Measurements from ENCODE around the gene SLC24A1.

SLC24A1 gene

DNA sequence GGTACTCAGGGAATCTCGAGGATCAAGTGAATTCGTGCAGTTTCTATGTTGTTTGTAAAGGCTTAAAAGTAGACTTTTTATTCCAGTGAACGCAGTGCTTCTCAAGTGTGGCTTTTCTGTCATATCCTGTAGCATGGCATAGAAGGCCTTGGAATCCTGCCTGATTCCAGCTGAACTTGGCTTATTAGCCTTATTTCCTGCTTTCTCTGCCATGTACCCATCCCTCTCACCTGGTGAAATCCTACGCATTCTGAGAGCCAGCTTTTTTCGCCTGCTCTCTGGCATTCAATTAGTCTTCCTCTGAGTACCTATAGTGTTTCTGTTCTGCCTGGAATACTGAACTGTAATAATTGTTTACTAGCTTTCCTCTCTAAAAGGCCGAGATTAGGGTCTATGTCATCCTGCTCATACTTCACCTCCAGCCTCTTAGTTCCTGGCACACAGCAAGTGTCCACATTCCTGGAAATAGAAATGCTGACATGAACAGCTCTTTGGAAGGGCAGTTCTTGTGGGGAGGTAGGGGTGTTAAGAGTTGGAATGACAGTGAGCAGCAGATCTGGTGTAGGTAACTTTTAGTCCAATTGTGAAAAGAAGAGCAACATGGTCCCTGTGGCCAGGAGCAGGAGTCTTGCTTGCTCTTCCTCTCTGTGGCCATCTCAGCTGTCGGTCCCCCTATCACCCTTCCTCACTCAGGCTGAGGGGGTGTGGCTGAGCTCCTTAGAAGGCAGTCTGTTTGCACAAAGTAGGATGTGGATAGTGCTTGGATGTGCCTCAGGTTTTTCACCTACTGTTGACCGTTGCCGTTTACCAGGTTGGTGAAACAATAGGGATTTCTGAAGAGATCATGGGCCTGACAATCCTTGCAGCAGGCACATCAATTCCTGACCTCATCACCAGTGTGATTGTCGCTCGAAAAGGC is 30.4 kb downstream of the SLC24A1 start:
- DNase-seq (ENCODE audit: low read depth), result no peak

DNA sequence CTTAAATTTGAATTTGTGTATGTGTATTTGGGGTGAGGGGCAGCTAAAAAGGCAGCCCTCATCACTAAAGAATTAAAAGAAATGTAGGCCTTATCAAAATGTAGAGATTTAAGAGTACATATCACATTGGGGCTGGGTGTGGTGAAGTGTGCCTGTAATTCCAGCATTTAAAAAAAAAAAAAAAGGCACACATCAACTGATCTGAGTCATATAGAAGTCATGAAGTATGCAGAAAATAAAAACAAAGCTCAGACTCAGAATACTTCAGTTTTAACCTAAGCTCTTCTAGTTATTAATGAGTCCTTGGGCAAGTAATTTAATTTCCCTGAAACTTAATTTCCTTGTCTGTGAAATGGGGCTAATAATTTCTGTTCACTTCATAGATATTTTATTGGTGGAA is 31.6 kb downstream of the SLC24A1 start:
- no peak for DNase-seq (ENCODE audit: low read depth)

DNA sequence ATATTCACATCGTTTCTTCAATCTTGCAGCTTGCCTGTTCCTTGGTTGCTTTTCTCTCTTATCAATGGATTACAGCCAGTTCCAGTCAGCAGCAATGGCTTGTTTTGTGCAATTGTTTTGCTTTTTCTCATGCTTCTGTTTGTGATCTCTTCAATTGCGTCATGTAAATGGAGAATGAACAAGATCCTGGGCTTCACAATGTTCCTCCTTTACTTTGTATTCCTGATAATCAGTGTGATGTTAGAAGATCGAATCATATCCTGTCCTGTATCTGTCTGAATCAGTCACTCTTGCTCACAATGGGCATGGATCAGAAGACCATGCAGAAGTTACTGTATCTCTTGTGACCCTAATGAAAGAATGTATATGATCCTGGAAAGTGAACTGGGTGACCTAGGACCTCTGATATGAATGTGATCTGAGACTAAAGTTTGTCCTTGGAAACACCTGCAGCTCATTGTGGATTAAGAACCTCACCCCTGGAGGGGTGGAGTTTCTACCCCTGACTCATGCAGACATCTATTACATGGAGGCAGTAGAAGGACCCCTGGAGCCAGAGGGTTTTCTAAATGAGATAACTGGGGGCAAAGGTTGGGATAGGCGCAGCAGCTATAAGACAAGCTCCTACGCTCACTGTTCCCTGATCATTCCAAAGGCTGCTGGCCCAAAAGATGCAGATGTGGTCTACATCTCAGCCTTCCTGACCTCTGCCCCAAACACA is 32.2 kb downstream of the SLC24A1 start:
- DNase-seq (ENCODE audit: low read depth), result no peak

DNA sequence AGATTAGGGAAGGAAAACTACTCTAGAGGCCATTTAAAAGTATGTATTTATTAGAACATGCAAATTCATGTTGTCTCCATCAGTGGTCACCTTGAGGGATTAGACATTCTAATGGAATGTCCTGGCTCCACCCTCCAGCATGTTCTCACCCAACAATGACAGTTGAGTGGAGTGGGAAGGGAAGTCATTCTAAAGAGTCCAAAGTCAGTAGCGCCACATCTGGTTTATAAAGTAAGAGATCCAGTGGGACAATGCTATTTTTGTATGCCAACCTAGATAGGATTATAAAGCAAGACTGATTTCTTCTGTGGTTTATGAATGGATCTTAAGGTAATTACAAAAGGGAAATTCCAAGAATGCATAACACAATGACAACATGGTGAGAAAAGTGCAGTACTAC is 33.3 kb downstream of the SLC24A1 start:
- no peak for DNase-seq (ENCODE audit: low read depth)

DNA sequence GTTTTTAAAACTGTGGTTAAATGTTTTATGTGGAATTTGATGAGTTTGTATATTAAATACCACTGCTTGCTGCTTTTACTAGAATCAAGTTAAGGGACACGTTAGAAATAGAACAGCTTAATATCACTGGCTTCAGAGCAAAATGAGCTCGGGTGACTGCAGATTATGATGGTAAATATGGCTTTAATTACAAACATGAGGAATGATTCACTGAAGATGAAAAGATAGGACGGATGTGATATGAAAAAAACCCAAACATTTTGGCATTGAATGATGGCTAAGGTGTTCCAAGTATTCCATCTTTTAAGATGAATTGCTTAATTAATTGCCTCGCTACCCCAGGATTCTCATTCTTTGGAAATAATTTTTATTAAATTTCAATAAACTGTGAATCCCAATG is 33.7 kb downstream of the SLC24A1 start:
- no peak for DNase-seq (ENCODE audit: low read depth)

DNA sequence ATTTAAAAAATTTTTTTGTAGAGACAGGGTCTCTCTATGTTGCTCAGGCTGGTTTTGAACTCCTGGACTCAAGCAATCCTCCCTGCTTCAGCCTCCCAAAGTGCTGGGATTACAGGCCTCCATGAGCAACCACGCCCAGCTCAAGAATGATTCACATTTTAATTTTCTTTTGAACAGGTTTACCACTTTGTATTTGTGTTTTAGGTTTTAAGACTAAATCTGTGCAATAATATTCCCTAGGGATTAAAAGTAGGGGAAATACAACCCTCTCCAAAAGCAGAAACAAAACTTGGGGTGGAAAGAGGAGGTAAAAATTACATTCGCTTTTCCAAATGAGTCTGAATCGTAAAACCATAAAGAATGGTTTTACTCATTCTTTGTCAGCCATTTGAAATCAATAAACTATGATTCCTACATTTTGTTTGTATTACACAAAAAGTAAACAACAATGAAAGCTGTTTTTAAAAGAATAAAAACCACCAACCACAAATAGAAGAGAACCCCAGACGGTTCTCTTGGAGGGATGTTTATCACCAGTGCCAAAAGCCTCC is 37.8 kb downstream of the SLC24A1 start:
- no peak for DNase-seq (ENCODE audit: low read depth)

DNA sequence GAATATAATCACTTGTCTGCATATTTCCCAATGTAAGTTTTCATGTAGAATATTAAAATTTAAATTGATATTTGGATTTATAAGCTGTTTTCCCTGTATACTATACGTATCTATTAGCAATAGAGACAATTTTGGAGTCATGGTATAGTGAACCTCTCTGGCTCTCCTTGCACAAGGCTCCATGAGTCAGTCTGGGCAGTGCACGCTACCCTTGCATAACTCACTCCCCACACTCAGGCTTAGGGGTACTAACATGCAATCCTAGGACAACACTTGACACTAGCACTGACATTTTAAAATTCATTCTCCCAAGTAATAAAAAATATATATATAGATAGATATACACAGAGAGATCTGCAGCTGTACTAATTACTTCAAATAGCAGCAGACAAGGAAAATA is 39.2 kb downstream of the SLC24A1 start:
- DNase-seq (ENCODE audit: low read depth), result no peak

DNA sequence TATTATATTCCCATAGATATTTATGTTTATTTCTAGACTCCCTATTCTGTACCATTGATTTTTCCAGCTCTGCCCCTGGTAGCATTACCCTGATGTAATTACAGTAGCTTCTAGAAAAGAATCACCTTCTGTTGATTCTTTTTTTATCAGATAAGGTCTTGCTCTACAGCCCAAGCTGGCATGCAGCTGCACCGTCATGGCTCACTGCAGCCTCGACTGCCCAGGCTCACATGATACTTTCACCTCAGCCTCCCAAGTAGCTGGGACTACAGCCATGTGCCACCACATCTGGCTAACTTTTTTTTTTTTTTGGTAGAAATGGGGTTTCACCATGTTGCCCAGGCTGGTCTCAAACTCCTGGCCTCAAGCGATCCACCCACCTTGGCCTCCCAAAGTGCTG is 41.8 kb downstream of the SLC24A1 start:
- DNase-seq (ENCODE audit: low read depth), result no peak

DNA sequence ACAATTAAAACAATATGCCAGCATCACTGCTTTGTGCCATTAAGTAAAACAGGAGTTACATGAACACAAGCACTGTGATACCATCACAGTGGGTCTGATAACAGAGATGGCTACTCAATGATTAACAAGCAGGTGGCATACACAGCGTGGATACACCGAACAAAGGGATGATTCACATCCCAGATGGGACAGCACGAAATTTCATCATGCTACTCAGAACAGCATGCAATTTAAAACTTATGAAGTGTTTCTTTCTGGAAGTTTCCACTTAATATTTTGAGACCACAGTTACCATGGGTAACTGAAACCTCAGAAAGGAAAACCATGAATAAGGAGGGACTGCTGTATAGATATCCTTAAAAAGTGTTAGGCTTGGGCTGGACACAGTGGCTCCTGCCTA is 44.5 kb downstream of the SLC24A1 start:
- no peak for DNase-seq (ENCODE audit: low read depth)

DNA sequence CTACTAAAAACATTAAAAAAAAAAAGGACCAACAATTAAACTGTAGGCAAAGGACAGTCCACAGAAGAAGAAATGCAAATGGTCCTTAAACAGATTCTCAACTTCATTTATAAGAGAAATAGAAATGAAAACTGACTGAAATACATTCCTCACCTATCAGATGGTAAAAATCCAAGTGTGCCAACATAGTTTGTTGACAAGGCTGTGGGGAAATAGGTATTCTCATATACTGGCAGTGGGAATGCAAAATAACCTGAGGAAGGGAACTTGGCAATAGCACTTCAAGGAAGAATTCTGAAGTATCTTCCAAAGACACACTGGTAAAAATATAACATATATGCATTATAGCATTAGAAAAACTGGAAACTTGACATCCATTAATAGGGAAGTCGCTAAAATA is 53.8 kb downstream of the SLC24A1 start:
- DNase-seq (ENCODE audit: low read depth), result no peak

DNA sequence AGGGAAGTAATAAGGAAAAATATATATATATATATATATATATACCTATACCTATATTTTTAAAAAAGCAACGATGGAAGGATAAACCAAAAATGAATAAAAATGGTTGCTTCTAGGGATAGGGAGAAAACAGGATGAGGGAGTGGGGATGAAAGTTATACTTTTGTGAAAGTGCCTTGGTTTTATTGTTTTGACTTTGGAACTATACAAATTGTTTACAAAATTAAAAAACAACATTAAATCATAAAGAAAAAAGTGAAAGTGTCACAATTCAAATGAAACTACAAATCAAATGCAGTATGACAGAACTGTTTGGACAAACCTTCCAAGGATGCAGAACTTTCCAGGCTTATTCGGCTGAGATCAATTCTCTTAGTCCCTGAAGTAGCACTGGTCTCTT is 54.4 kb downstream of the SLC24A1 start:
- no peak for DNase-seq (ENCODE audit: low read depth)

DNA sequence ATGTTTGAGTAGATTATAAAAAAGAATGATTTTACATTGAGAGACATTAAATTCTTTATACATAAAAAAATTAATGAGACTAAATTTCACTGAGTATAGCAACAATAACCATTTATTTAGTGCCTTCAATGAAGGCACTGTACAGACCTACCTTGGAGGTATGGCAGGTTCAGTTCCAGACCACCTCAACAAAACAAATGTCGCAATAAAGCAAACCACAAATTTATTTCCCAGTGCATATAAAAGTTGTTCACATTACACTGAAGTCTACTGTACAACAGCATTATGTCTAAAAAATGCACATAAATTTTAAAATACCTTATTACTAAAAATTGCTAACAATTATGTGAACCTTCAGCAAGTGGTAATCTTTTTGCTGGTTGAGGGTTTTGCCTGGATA is 58.8 kb downstream of the SLC24A1 start:
- no peak for DNase-seq (ENCODE audit: low read depth)

DNA sequence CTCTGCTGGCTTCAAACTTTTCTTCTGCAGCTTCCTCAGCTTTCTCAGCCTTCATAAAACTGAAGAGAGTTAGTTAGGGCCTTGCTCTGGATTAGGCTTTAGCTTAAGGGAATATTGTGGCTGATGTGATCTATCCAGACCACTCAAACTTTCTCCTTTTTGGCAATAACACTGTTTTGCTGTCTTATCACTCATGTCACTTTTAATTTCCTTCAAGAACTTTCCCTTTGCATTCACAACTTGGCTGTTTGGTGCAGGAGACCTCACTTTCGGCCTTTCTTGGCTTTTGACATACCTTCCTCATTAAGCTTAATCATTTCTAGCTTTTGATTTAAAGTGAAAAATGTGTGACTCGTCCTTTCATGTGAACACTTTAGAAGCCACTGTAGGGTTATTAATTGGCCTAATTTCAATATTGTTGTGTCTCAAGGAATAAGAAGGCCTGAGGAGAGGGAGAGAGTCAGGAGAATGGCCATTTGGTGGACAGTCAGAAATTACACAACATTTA is 60.7 kb downstream of the SLC24A1 start:
- DNase-seq (ENCODE audit: low read depth), result no peak

DNA sequence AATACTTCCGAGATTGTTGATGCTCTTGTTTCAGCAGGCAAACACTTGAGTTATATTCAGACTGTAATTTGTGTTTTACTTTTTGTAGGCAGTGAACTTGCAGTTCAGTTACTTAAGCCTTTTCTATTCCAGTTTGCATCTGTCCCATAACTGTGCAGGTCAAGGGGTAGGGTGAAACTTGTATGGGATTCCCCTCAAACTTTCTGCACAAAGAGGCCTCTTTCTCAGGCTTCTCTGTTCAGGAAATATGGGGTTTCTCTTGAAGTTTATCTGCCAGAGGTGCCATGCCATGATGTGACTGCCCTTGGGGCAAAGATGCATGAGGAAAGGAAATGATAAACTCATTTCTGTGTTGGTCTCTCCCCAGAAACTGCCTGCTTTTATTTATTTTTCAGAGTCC is 66.7 kb downstream of the SLC24A1 start:
- DNase-seq (ENCODE audit: low read depth), result no peak

DNA sequence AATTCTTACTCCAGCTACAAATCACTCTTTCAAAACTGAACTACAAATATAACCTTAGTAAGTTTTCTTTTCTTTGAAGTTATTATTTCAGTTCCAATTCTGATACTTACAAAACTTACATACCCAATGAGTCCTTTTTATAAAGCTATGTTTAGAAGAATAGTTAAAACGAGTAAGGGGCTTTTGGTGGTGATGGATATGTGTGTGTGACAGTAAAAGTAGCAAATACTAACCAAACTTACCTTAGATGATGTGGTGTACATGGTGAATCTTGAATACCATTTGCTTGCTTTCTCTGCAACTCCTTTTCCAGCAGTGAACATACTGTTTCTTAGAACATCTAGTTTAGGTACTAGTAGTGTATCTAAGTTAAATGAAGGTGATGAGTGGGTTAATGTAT is 68.4 kb downstream of the SLC24A1 start:
- DNase-seq (ENCODE audit: low read depth), result no peak

DNA sequence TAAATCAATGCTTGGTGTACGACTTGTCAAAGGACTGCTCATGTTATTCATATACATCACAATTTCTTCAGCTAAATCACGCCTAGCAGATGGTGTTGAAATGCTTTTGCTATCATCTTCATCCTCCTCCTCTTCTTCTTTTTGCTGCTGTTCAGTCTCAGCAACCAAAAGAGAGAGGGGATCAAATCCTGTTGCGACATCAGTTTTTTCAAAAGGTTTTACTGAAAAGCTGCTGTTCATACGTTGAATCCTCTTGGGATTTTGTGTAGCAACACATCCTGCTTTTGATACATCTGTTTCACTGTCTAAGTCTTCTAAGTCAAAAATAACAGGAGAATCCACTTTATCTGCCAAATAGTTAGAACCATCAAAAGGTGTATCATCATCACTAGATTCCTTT is 69.0 kb downstream of the SLC24A1 start:
- DNase-seq (ENCODE audit: low read depth), result no peak

DNA sequence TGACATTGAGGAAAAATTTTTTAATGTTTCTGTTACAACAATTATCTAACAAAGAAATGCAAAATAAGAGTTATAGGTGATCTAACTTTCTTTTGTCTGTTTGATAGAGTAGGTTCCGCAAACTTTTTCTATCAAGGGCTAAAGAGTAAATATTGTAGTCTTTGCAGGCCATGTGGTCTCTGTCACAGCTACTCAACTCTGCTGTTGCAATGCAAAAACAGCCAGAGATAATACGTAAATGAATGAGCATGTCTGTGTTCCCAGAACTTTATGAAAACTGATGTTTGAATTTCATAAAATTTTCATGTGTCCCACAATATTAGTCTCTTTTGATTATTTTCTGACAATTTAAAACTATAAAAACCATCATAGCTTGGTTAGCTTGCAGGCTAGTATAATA is 73.3 kb downstream of the SLC24A1 start:
- DNase-seq (ENCODE audit: low read depth), result no peak
